GM10266 (cell line): ENCODE data around the gene DUXB.

Experiments used
- DNase-seq: peaks from one replicate; pipeline ENCODE4 v3.0.0; 2012; ENCODE audit errors: extremely low spot score
- CTCF ChIP-seq: IDR thresholded peaks from 2 replicates; pipeline ENCODE4 v1.5.1; 2012; ENCODE audit warnings: mild to moderate bottlenecking, low read depth; ENCODE audit not compliant: control insufficient read depth, insufficient read depth; ENCODE audit errors: missing control alignments

Gene DUXB

GRCh38 chr16:75676909-75677308 lies 24.4 kb downstream of the DUXB start, which contains the start of gene CPHXL2:
Gene CPHXL2 (minus strand): TSS chr16:75677009. CDS start chr16:75676999, 10 bp downstream.
- TF ChIP-seq CTCF = no peak
- DNase-seq = no peak

- DNase-seq = no peak
- no peak for TF ChIP-seq CTCF
Measured at GRCh38 chr16:75667503-75667902, 33.8 kb downstream of the DUXB start.

GRCh38 chr16:75660726-75661302 lies 40.4 kb downstream of the DUXB start:
- TF ChIP-seq CTCF = no peak
- no peak for DNase-seq

- TF ChIP-seq CTCF = no peak
Measured at GRCh38 chr16:75660321-75660720, 40.9 kb downstream of the DUXB start.

GRCh38 chr16:75658175-75658574 lies 43.1 kb downstream of the DUXB start:
- TF ChIP-seq CTCF = no peak
- no peak for DNase-seq

More at GRCh38 chr16:75660321-75660720, 40.9 kb downstream of the DUXB start:
- DNase-seq = no peak

GRCh38 chr16:75653922-75654321 lies 47.3 kb downstream of the DUXB start:
- DNase-seq = no peak
- TF ChIP-seq CTCF = no peak

- peak; percentile 82 for DNase-seq
- TF ChIP-seq CTCF = no peak
Measured at GRCh38 chr16:75648265-75649076, 52.8 kb downstream of the DUXB start.
